Uterus (tissue), 2 donors: Measurements from ENCODE around the gene ALDH1A1.

Experiments used
- POLR2A ChIP-seq, 2 donors: fragments of 450-650 bp; IDR thresholded peaks; one replicate each; pipeline ENCODE4 v1.6.1; 2016; ENCODE audit warnings: antibody characterized with exemption in 2 of 2, mild to moderate bottlenecking in 1 of 2, moderate library complexity in 1 of 2
- TF ChIP-seq, protein P1 (sequence below), 4 experiments: fragments of 200-600 bp in 2 of 4; fragments of 450-650 bp in 2 of 4; sonication (generic) in 2 of 4; IDR thresholded peaks; one replicate each; pipeline ENCODE4 v1.5.1; 2016 to 2019; ENCODE audit warnings: antibody characterized with exemption in 4 of 4, mild to moderate bottlenecking in 2 of 4, moderate library complexity in 1 of 4

DNA sequence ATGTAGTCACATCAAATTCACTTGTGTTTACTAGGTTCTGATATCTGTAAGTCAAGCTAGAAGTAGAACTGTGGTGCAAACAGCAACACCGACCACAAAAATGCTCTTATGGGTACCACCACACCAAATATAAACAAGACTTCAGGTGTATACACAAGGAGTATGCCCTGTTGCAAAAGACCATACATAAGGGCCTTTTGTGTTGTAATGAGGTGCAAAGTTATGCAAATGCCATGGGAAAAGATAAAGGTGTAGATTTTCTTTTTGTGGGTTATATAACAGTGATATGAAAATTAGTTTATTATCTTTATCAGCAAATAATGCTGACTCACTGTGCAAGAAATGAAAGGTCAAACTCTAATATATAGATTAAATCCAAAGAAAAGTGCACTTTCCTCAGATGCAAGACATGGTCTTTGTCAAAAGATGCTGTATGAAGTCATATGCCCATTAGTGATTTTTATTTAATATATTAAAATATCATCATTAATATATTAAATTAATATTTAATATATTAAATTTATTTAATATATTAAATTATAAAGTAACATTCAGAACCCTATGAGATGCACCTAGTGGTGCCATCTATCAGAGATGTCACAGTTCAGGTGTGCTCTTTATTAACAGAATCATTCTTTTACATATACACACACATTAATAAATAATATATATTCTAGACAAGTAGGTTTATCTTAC lies 26.7 kb upstream of the ALDH1A1 start:
- TF ChIP-seq, protein P1, sequence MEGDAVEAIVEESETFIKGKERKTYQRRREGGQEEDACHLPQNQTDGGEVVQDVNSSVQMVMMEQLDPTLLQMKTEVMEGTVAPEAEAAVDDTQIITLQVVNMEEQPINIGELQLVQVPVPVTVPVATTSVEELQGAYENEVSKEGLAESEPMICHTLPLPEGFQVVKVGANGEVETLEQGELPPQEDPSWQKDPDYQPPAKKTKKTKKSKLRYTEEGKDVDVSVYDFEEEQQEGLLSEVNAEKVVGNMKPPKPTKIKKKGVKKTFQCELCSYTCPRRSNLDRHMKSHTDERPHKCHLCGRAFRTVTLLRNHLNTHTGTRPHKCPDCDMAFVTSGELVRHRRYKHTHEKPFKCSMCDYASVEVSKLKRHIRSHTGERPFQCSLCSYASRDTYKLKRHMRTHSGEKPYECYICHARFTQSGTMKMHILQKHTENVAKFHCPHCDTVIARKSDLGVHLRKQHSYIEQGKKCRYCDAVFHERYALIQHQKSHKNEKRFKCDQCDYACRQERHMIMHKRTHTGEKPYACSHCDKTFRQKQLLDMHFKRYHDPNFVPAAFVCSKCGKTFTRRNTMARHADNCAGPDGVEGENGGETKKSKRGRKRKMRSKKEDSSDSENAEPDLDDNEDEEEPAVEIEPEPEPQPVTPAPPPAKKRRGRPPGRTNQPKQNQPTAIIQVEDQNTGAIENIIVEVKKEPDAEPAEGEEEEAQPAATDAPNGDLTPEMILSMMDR (IDR thresholded peaks at IDR 0.05): no peak
- no peak for TF ChIP-seq POLR2A (IDR thresholded peaks at IDR 0.05)
